ENCODE results near the gene CTIF. TPM values are rescaled to one million over a fixed set of nuclear protein-coding genes. Genes with fewer than 3 reads are reported as not detected.
"Not testable (repeated sequence)": the region's sequence is repeated elsewhere in the genome, so short reads cannot be mapped to it uniquely, and the experiment has no call there.

CTIF gene
- total RNA-seq, 1 donor from 2014 or later, result 51.5 TPM

- Mint-ChIP-seq H3K4me3 (ENCODE audit: unreplicated experiment) (no peak overlapping the region), H3K9me3 (ENCODE audit: unreplicated experiment) (no peaks in the 10 kb centered on the region), H3K36me3 (ENCODE audit: low read depth, unreplicated experiment) (no peaks in the 10 kb centered on the region), H3K27ac (ENCODE audit: unreplicated experiment) (no peak overlapping the region), H3K27me3 (ENCODE audit: unreplicated experiment) (no peaks in the 10 kb centered on the region), H3K4me1 (ENCODE audit: unreplicated experiment) (peaks cover 6% of the 10 kb centered on the region)
- TF ChIP-seq CTCF (IDR thresholded peaks at IDR 0.05; ENCODE audit: unreplicated experiment), result no peak
- DNase-seq (ENCODE audit: low spot score), result no peak
Observed at GRCh38 chr18:48497863-48498262, 41.0 kb upstream of the CTIF start.

GRCh38 chr18:48500517-48500916 is 38.3 kb upstream of the CTIF start:
- Mint-ChIP-seq H3K27ac (ENCODE audit: unreplicated experiment) (no peak overlapping the region), H3K4me1 (ENCODE audit: unreplicated experiment) (no peaks in the 10 kb centered on the region), H3K9me3 (ENCODE audit: unreplicated experiment) (no peaks in the 10 kb centered on the region), H3K27me3 (ENCODE audit: unreplicated experiment) (no peaks in the 10 kb centered on the region), H3K4me3 (ENCODE audit: unreplicated experiment) (no peak overlapping the region), H3K36me3 (ENCODE audit: low read depth, unreplicated experiment) (no peaks in the 10 kb centered on the region)
- no peak for TF ChIP-seq CTCF (IDR thresholded peaks at IDR 0.05; ENCODE audit: unreplicated experiment)
- no peak for DNase-seq (ENCODE audit: low spot score)

- no peak for DNase-seq (ENCODE audit: low spot score)
- Mint-ChIP-seq H3K27ac (ENCODE audit: unreplicated experiment) (no peak overlapping the region), H3K36me3 (ENCODE audit: low read depth, unreplicated experiment) (peaks cover 3% of the 10 kb centered on the region), H3K4me3 (ENCODE audit: unreplicated experiment) (no peak overlapping the region), H3K27me3 (ENCODE audit: unreplicated experiment) (no peaks in the 10 kb centered on the region), H3K4me1 (ENCODE audit: unreplicated experiment) (no peaks in the 10 kb centered on the region), H3K9me3 (ENCODE audit: unreplicated experiment) (no peaks in the 10 kb centered on the region)
- TF ChIP-seq CTCF (IDR thresholded peaks at IDR 0.05; ENCODE audit: unreplicated experiment), result no peak
Observed at GRCh38 chr18:48502906-48503305, 35.9 kb upstream of the CTIF start.

- no peak for TF ChIP-seq CTCF (IDR thresholded peaks at IDR 0.05; ENCODE audit: unreplicated experiment)
- no peak overlapping the region for H3K27ac Mint-ChIP-seq (ENCODE audit: unreplicated experiment)
- no peaks in the 10 kb centered on the region for H3K9me3 Mint-ChIP-seq (ENCODE audit: unreplicated experiment)
- DNase-seq (ENCODE audit: low spot score), result no peak
- H3K4me3 Mint-ChIP-seq (ENCODE audit: unreplicated experiment), result no peak overlapping the region
- H3K27me3 Mint-ChIP-seq (ENCODE audit: unreplicated experiment), result no peaks in the 10 kb centered on the region
- no peaks in the 10 kb centered on the region for H3K4me1 Mint-ChIP-seq (ENCODE audit: unreplicated experiment)
- peaks cover 3% of the 10 kb centered on the region for H3K36me3 Mint-ChIP-seq (ENCODE audit: low read depth, unreplicated experiment)
Observed at GRCh38 chr18:48504819-48505218, 34.0 kb upstream of the CTIF start.

GRCh38 chr18:48506983-48507568 is 31.8 kb upstream of the CTIF start:
- not testable (repeated sequence) for H3K4me3 Mint-ChIP-seq (ENCODE audit: unreplicated experiment); H3K4me1 Mint-ChIP-seq (ENCODE audit: unreplicated experiment); H3K27me3 Mint-ChIP-seq (ENCODE audit: unreplicated experiment); H3K9me3 Mint-ChIP-seq (ENCODE audit: unreplicated experiment); DNase-seq (ENCODE audit: low spot score); H3K27ac Mint-ChIP-seq (ENCODE audit: unreplicated experiment); H3K36me3 Mint-ChIP-seq (ENCODE audit: low read depth, unreplicated experiment)

GRCh38 chr18:48512498-48512897 is 26.3 kb upstream of the CTIF start:
- DNase-seq (ENCODE audit: low spot score); H3K27ac Mint-ChIP-seq (ENCODE audit: unreplicated experiment); H3K4me1 Mint-ChIP-seq (ENCODE audit: unreplicated experiment); H3K9me3 Mint-ChIP-seq (ENCODE audit: unreplicated experiment); H3K4me3 Mint-ChIP-seq (ENCODE audit: unreplicated experiment); H3K27me3 Mint-ChIP-seq (ENCODE audit: unreplicated experiment); H3K36me3 Mint-ChIP-seq (ENCODE audit: low read depth, unreplicated experiment): not testable (repeated sequence)
